ENCODE data around the gene ATP6V1D. TPM values are rescaled to one million over a fixed set of nuclear protein-coding genes. Genes with fewer than 3 reads are reported as not detected.
A peak's percentile ranks its signal among the peaks of the same experiment; 100 is the strongest.

Gene ATP6V1D
- total and polyA plus RNA-seq, 2 donors (not counting 1 experiment from before 2014, with no cell fraction given), result 91.5 to 120 TPM

DNA sequence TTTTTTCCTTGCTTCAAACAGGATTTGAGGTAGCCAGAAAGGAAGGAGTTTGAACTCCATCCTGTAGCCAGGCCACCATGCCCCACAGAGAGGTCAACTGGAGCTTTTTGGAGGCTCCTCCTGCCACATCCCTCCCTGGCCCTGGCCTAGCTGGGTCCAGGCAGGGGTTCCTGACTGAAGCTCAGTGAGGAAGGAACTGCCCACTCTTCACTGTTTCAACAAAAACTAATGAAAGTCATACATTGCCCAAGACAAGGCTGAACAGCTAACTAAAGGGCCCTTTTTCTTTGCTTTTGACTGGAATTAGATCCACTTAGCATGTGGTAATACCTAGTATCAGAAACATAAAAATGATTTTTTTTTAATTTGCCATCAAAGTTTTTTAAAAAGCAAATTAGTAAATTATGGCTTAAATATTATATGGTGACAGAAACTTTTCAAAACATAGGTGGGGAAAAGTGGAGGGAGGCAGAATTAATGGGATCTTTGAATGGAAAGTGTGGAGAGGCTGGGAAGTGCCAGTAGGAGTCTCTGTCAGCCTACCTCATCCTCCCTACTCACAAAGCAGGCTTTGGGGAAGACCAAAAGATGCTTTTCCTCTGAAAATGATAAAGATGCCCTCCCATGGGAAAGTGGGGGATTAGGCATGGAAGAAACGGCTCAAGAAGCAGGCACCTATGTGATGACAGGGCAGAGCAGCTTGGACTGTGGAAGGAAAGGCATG, 30.4 kb upstream of the ATP6V1D start:
- H3K4me3 ChIP-seq (replicated peaks in 1 of 4; ENCODE audit: control extremely low read depth in 1 of 4, insufficient read depth in 1 of 4, low read depth in 3 of 4, low read length in 4 of 4), result no peak overlapping the region

DNA sequence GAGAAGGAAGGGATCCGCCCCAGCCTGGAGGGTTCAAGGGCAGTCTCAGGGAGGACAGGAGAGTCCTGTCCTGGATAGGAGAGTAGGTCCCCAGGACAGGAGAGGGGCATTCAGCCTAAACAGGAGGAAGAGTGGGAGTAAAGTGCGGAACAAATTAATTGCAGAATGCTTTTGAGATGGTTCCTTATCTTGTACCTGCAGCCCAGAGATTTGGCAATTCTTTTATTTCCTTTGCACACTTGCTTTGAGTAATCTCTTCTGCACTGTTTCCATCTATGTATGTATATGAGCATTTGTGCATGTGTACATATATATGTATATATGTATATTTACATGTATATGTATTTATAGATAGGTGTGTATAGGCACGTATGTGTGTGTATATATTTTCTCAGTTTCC, 29.7 kb upstream of the ATP6V1D start:
- no peak overlapping the region for H3K4me3 ChIP-seq (replicated peaks in 1 of 4; ENCODE audit: control extremely low read depth in 1 of 4, insufficient read depth in 1 of 4, low read depth in 3 of 4, low read length in 4 of 4)
- TF ChIP-seq, protein P1, sequence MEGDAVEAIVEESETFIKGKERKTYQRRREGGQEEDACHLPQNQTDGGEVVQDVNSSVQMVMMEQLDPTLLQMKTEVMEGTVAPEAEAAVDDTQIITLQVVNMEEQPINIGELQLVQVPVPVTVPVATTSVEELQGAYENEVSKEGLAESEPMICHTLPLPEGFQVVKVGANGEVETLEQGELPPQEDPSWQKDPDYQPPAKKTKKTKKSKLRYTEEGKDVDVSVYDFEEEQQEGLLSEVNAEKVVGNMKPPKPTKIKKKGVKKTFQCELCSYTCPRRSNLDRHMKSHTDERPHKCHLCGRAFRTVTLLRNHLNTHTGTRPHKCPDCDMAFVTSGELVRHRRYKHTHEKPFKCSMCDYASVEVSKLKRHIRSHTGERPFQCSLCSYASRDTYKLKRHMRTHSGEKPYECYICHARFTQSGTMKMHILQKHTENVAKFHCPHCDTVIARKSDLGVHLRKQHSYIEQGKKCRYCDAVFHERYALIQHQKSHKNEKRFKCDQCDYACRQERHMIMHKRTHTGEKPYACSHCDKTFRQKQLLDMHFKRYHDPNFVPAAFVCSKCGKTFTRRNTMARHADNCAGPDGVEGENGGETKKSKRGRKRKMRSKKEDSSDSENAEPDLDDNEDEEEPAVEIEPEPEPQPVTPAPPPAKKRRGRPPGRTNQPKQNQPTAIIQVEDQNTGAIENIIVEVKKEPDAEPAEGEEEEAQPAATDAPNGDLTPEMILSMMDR (conservative IDR thresholded peaks at IDR 0.05 in 1 of 2, IDR thresholded peaks at IDR 0.05 in 1 of 2; ENCODE audit: low read depth in 1 of 2, low read length in 2 of 2), result no peak
- TF ChIP-seq EZH2 (IDR thresholded peaks at IDR 0.05; ENCODE audit: low read length, missing control alignments), result no peak
- H3K27me3 ChIP-seq (ENCODE audit: control insufficient read depth, insufficient read depth, low read length), result no peaks in the 10 kb centered on the region
- no peaks in the 10 kb centered on the region for H3K9me3 ChIP-seq (ENCODE audit: control insufficient read depth, insufficient read depth, low read depth, low read length)
- peaks cover 1% of the 10 kb centered on the region for H3K36me3 ChIP-seq (ENCODE audit: control insufficient read depth, insufficient read depth, low read length)
- DNase-seq (ENCODE audit: low read depth in 2 of 2), result no peak
- H3K4me2 ChIP-seq (ENCODE audit: extremely low read depth, insufficient read depth, low read length), result no peak overlapping the region
- no peak overlapping the region for H3K27ac ChIP-seq (ENCODE audit: insufficient read depth, low read length)
- no peaks in the 10 kb centered on the region for H3K4me1 ChIP-seq (ENCODE audit: control insufficient read depth, extremely low read depth, insufficient read depth, low read length)
- H4K20me1 ChIP-seq (ENCODE audit: control insufficient read depth, extremely low read depth, insufficient read depth, low read length), result no peaks in the 10 kb centered on the region
- H3K9ac ChIP-seq (ENCODE audit: insufficient read depth, low read length), result no peak overlapping the region
- no peaks in the 10 kb centered on the region for H3K79me2 ChIP-seq (ENCODE audit: control insufficient read depth, insufficient read depth, low read length)
- H2AFZ ChIP-seq (ENCODE audit: low read length), result no peak overlapping the region

More for the DNA sequence above, 30.4 kb upstream of the ATP6V1D start:
- Histone ChIP-seq H3K9me3 (ENCODE audit: control insufficient read depth, insufficient read depth, low read depth, low read length) (no peaks in the 10 kb centered on the region), H3K4me2 (ENCODE audit: extremely low read depth, insufficient read depth, low read length) (no peak overlapping the region), H4K20me1 (ENCODE audit: control insufficient read depth, extremely low read depth, insufficient read depth, low read length) (no peaks in the 10 kb centered on the region), H3K27me3 (ENCODE audit: control insufficient read depth, insufficient read depth, low read length) (no peaks in the 10 kb centered on the region), H3K4me1 (ENCODE audit: control insufficient read depth, extremely low read depth, insufficient read depth, low read length) (no peaks in the 10 kb centered on the region), H2AFZ (ENCODE audit: low read length) (no peak overlapping the region), H3K27ac (ENCODE audit: insufficient read depth, low read length) (no peak overlapping the region), H3K79me2 (ENCODE audit: control insufficient read depth, insufficient read depth, low read length) (no peaks in the 10 kb centered on the region), H3K36me3 (ENCODE audit: control insufficient read depth, insufficient read depth, low read length) (peaks cover under 1% of the 10 kb centered on the region), H3K9ac (ENCODE audit: insufficient read depth, low read length) (no peak overlapping the region)
- no peak for DNase-seq (ENCODE audit: low read depth in 2 of 2)
- TF ChIP-seq, protein P1 (conservative IDR thresholded peaks at IDR 0.05 in 1 of 2, IDR thresholded peaks at IDR 0.05 in 1 of 2; ENCODE audit: low read depth in 1 of 2, low read length in 2 of 2), result no peak
- no peak for TF ChIP-seq EZH2 (IDR thresholded peaks at IDR 0.05; ENCODE audit: low read length, missing control alignments)

DNA sequence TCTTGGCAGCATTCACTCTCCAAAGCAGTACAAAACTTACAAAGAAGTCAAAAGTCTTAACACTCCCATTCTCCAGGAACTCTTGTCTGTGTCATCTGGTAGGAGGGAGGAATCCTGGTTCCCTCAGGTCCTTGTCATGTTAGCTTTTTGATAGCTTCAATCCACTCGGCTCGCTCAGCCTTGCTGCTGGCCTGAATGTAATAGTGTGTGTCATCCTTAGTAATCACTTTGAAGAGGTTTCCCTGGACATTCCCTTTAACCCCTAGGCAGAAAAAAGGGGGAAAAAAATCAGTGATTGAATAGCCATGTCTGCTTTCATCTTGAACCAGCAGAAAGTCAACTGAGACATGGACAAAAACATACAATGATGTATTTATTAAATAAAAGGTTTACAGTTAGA, 27.6 kb upstream of the ATP6V1D start:
- no peak overlapping the region for H3K9ac ChIP-seq (ENCODE audit: insufficient read depth, low read length)
- no peak overlapping the region for H3K4me2 ChIP-seq (ENCODE audit: extremely low read depth, insufficient read depth, low read length)
- TF ChIP-seq, protein P1 (conservative IDR thresholded peaks at IDR 0.05 in 1 of 2, IDR thresholded peaks at IDR 0.05 in 1 of 2; ENCODE audit: low read depth in 1 of 2, low read length in 2 of 2), result no peak
- no peak for TF ChIP-seq EZH2 (IDR thresholded peaks at IDR 0.05; ENCODE audit: low read length, missing control alignments)
- H3K4me1 ChIP-seq (ENCODE audit: control insufficient read depth, extremely low read depth, insufficient read depth, low read length), result no peaks in the 10 kb centered on the region
- no peak overlapping the region for H3K27ac ChIP-seq (ENCODE audit: insufficient read depth, low read length)
- peaks cover 4% of the 10 kb centered on the region for H3K36me3 ChIP-seq (ENCODE audit: control insufficient read depth, insufficient read depth, low read length)
- DNase-seq (ENCODE audit: low read depth in 2 of 2), result peak in 1 of 2 donors; percentile 20
- H3K9me3 ChIP-seq (ENCODE audit: control insufficient read depth, insufficient read depth, low read depth, low read length), result no peaks in the 10 kb centered on the region
- H2AFZ ChIP-seq (ENCODE audit: low read length), result no peak overlapping the region
- no peaks in the 10 kb centered on the region for H4K20me1 ChIP-seq (ENCODE audit: control insufficient read depth, extremely low read depth, insufficient read depth, low read length)
- no peaks in the 10 kb centered on the region for H3K79me2 ChIP-seq (ENCODE audit: control insufficient read depth, insufficient read depth, low read length)
- H3K4me3 ChIP-seq (replicated peaks in 1 of 4; ENCODE audit: control extremely low read depth in 1 of 4, insufficient read depth in 1 of 4, low read depth in 3 of 4, low read length in 4 of 4), result no peak overlapping the region
- no peaks in the 10 kb centered on the region for H3K27me3 ChIP-seq (ENCODE audit: control insufficient read depth, insufficient read depth, low read length)
